ENCODE measurements around the gene YAP1.

The YAP1 gene

GRCh38 chr11:102111787-102112508 lies 1.7 kb downstream of the YAP1 start:
- H3K4me3 ChIP-seq: peak overlapping the region; percentile 86 to 97
- peaks cover 0 to 4% (median 0%) of the 10 kb centered on the region in 3 donors for H3K36me3 ChIP-seq
- H3K27me3 ChIP-seq: no peaks in the 10 kb centered on the region
- peak overlapping the region; percentile 95 to 100 for H3K27ac ChIP-seq
- H3K9me3 ChIP-seq: no peaks in the 10 kb centered on the region
- peak in 1 of 2 experiments; percentile 14 for TF ChIP-seq CTCF (IDR thresholded peaks at IDR 0.05)
- H3K4me1 ChIP-seq: peaks cover 0 to 56% (median 27%) of the 10 kb centered on the region in 4 donors
- intact Hi-C loops (cut with DNase I; ENCODE audit: low total_unique reads): loop anchor here (10.0 kb wide), 1 partner anchor 63 kb away; no protein-coding TSS in a partner anchor
- peak; percentile 48 to 71 for DNase-seq

DNA sequence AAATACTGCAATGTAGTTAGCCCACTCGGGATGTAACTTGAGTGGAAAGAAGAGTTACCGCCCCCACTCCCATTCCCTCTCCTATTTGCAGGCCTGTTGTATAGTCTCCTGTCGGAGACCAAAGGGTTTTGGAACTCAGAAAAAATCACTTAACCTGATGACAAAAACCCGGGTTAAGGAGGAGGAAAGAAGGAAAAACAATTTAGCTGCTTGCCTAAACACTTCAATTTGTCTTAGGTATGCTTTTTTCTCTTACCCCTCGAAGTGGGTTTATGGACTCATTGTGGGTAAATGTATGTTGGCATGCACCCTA lies 2.2 kb downstream of the YAP1 start:
- intact Hi-C loops (cut with DNase I; ENCODE audit: low total_unique reads): loop anchor here (10.0 kb wide), 1 partner anchor 62 kb away; no protein-coding TSS in a partner anchor
- H3K4me1 ChIP-seq: peaks cover 0 to 62% (median 29%) of the 10 kb centered on the region in 4 donors
- H3K27me3 ChIP-seq: no peaks in the 10 kb centered on the region
- H3K4me3 ChIP-seq: peak overlapping the region; percentile 86 to 97
- no peak for TF ChIP-seq CTCF (IDR thresholded peaks at IDR 0.05)
- H3K9me3 ChIP-seq: no peaks in the 10 kb centered on the region
- DNase-seq: no peak
- peaks cover 0 to 4% (median 0%) of the 10 kb centered on the region in 3 donors for H3K36me3 ChIP-seq
- H3K27ac ChIP-seq: peak overlapping the region; percentile 95 to 100

DNA sequence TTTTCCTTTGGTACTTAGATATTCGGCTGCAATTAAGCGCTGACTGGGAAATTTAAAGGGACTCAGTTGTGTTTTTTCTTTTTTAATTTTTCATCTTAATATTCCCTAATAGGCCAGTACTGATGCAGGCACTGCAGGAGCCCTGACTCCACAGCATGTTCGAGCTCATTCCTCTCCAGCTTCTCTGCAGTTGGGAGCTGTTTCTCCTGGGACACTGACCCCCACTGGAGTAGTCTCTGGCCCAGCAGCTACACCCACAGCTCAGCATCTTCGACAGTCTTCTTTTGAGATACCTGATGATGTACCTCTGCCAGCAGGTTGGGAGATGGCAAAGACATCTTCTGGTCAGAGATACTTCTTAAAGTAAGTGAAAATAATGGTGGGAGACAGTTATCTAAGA lies 3.8 kb downstream of the YAP1 start:
- Histone ChIP-seq H3K4me1 (peaks cover 0 to 73% (median 31%) of the 10 kb centered on the region in 4 donors), H3K27me3 (no peaks in the 10 kb centered on the region)
- intact Hi-C loops (cut with DNase I; ENCODE audit: low total_unique reads): loop anchor here (10.0 kb wide), 1 partner anchor 61 kb away; no protein-coding TSS in a partner anchor

GRCh38 chr11:102115557-102115956 lies 5.3 kb downstream of the YAP1 start:
- H3K36me3 ChIP-seq: peaks cover 0 to 3% (median 0%) of the 10 kb centered on the region in 3 donors
- no peak for DNase-seq
- no peaks in the 10 kb centered on the region for H3K9me3 ChIP-seq
- H3K4me1 ChIP-seq: peaks cover 0 to 82% (median 42%) of the 10 kb centered on the region in 4 donors
- peak overlapping the region; percentile 48 to 63 for H3K27ac ChIP-seq
- H3K27me3 ChIP-seq: no peaks in the 10 kb centered on the region
- intact Hi-C loops (cut with DNase I; ENCODE audit: low total_unique reads): loop anchor here (10.0 kb wide), 1 partner anchor 59 kb away; no protein-coding TSS in a partner anchor
- no peak overlapping the region for H3K4me3 ChIP-seq
- TF ChIP-seq CTCF (IDR thresholded peaks at IDR 0.05): no peak

More for the DNA sequence above, 3.8 kb downstream of the YAP1 start:
- peak overlapping the region; percentile 86 to 97 for H3K4me3 ChIP-seq
- peak overlapping the region; percentile 3 to 95 for H3K27ac ChIP-seq
- DNase-seq: no peak
- H3K36me3 ChIP-seq: peaks cover 0 to 4% (median 0%) of the 10 kb centered on the region in 3 donors
- H3K9me3 ChIP-seq: no peaks in the 10 kb centered on the region
- no peak for TF ChIP-seq CTCF (IDR thresholded peaks at IDR 0.05)

DNA sequence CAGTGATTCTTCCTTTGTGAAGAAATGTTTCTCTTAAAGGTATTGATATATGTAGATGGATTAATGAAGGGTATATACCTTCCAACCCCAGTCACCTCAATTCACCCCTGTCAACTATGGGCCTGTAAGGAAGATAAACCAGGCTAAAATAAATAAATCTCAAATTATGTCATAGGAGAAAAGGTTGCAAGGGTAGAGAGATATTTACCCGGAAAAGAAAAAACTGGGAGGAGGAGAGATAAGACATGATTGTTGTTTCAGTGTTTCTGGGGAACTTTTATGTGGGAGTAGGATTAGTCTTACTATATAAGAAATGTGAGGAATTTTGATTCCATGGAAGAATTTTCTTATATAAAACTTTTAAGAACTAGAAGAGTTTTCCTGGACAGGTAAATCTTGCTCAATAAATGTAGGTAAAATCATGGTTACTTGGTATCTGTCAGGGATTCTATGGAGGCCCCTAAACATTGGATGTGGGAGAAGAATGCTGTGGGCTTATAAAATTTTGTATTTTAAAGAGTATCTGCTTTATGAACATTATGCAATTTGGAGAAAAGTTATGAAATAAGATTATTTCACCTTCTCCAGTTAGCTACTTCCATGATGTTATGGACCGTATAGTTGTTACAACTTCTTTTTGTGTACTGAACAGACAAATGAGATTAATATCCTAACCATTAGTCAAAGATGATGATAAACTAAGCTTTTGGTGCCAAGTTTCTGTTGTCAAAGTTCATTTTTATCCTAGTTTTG lies 6.4 kb downstream of the YAP1 start:
- Histone ChIP-seq H3K36me3 (no peaks in the 10 kb centered on the region), H3K27me3 (no peaks in the 10 kb centered on the region), H3K27ac (peak overlapping the region; percentile 48 to 63), H3K9me3 (no peaks in the 10 kb centered on the region), H3K4me1 (peaks cover 0 to 92% (median 50%) of the 10 kb centered on the region in 4 donors), H3K4me3 (no peak overlapping the region)
- no peak for TF ChIP-seq CTCF (IDR thresholded peaks at IDR 0.05)
- intact Hi-C loops (cut with DNase I; ENCODE audit: low total_unique reads): loop anchor here (10.0 kb wide), 1 partner anchor 58 kb away; no protein-coding TSS in a partner anchor
- DNase-seq: no peak
